HG03108 (cell line): ENCODE data around the gene MPDZ.

Experiments used
- ATAC-seq: cut with Tn5 transposase; IDR thresholded peaks from one replicate; pipeline ENCODE4 v1.9.1; 2021; ENCODE audit warnings: moderate library complexity; ENCODE audit not compliant: unreplicated experiment

The MPDZ gene, protein sequence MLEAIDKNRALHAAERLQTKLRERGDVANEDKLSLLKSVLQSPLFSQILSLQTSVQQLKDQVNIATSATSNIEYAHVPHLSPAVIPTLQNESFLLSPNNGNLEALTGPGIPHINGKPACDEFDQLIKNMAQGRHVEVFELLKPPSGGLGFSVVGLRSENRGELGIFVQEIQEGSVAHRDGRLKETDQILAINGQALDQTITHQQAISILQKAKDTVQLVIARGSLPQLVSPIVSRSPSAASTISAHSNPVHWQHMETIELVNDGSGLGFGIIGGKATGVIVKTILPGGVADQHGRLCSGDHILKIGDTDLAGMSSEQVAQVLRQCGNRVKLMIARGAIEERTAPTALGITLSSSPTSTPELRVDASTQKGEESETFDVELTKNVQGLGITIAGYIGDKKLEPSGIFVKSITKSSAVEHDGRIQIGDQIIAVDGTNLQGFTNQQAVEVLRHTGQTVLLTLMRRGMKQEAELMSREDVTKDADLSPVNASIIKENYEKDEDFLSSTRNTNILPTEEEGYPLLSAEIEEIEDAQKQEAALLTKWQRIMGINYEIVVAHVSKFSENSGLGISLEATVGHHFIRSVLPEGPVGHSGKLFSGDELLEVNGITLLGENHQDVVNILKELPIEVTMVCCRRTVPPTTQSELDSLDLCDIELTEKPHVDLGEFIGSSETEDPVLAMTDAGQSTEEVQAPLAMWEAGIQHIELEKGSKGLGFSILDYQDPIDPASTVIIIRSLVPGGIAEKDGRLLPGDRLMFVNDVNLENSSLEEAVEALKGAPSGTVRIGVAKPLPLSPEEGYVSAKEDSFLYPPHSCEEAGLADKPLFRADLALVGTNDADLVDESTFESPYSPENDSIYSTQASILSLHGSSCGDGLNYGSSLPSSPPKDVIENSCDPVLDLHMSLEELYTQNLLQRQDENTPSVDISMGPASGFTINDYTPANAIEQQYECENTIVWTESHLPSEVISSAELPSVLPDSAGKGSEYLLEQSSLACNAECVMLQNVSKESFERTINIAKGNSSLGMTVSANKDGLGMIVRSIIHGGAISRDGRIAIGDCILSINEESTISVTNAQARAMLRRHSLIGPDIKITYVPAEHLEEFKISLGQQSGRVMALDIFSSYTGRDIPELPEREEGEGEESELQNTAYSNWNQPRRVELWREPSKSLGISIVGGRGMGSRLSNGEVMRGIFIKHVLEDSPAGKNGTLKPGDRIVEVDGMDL (N-terminal part only)

GRCh38 chr9:13279284-13280141, at the start of gene MPDZ:
Gene MPDZ, minus strand, starts transcription at chr9:13279692. Its CDS starts 29,377 bp downstream, at chr9:13250315.
- no peak for ATAC-seq

DNA sequence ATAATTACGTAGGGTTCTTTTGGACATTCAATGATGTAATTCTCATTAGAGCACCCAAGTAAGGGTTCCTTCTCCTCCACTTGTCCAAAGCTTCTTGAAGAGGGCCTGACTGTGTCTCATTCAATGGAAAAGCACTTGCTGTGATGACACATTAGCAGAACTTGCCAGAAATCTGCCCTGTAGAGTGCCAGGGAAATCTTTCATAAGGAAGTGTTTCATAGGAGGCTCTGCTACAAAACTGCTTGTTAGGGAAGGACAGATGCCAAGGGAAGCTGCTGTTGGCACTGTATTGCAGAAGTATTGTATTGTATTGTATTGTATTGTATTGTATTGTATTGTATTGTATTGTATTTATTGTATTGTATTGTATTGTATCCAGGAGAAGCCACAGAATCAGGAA, 45.5 kb upstream of the MPDZ start:
- no peak for ATAC-seq

DNA sequence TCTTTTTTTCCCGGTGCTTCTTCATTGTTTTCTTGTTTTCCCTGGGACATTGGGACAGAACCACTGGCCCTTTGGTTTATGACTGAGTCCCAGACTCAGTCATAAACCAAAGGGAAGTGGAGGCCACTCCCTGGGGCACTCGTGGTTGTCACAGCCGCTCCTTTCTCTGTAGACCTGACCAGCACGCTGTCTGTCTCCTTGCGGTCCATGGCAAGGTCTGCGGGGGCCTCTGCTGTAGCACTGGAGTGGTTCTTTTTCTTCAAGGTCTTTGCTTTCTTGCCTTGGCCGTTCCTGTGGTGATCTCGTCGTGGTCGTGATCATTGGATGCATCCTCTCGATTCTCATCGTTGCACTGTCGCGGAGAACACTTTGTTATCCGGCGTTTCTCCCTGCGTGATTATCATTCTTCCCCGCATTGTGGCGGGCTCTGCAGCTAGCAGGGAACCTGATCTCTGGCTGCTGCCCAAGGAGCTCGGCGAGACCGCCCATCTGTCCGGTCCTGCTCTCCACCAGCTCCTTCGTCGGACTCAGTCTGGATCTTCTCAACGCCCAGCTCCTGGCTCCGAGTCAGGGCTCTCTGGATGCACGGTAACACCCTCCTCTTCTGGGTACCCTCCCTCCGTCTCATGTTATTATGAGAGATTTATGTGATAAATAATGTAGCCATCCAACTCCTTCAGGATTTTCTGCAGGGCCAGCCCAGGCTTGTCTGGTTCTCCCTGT, 43.5 kb upstream of the MPDZ start:
- no peak for ATAC-seq

- ATAC-seq, result no peak
Measured at GRCh38 chr9:13318027-13318426, 38.5 kb upstream of the MPDZ start.

DNA sequence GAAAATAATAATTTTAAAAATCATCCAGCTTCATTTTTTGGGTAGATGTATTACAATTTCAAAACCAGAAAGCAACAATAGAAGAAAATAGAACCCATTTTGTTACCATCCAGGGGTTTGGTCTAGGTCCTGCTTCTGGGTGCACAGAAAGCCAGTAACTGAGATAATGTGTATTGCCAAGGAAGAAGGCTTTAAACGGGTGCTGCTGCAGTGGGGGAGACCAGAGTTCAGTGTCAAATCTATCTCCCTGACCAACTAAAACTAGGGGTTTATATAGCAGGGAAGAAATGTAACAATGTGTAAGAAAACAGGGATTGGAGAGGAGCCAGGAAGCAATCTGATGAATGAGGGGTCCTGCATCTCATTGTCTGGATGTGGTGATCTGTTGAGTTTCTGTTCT, 17.5 kb upstream of the MPDZ start:
- no peak for ATAC-seq

DNA sequence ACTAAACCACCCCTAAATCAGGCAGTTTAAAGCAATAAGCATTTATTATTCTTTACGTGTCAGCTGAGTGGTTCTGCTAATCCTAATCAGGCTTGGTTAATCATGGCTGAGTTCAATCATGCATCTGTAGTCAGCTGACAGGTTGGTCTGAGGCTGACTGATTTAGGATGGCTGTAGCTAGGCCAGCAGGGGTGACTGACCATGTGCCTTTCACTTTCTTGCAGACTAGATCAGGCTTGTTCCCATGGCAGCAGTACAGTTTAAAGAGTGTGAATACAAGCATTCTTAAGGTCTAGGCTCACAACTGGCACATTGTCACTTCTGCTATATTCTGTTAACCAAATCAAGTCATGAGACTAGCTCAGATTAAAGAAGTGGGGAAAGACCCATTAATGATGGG, 16.1 kb upstream of the MPDZ start:
- no peak for ATAC-seq

GRCh38 chr9:13292782-13293181, 13.3 kb upstream of the MPDZ start:
- ATAC-seq, result no peak

DNA sequence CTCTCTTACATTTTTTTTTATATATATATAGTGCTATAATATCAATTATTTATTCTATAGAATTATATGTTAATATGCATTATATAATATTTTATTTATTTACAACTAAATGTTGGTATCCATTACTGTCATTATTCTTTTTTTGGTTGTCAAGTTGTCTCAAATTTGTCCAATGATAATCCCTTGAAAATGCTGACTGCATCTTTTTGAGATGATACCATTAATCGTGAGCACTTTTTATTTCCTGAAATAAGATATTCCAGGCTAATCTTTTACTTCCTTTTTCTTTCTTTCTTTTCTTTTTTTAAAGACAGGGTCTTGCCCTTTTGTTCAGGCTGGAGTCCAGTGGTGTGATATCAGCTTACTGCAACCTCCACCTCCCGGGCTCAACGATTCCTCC, 12.7 kb upstream of the MPDZ start:
- ATAC-seq, result no peak

GRCh38 chr9:13291718-13292117, 12.2 kb upstream of the MPDZ start:
- ATAC-seq, result no peak

GRCh38 chr9:13284011-13284410, 4.5 kb upstream of the MPDZ start:
- ATAC-seq, result no peak

DNA sequence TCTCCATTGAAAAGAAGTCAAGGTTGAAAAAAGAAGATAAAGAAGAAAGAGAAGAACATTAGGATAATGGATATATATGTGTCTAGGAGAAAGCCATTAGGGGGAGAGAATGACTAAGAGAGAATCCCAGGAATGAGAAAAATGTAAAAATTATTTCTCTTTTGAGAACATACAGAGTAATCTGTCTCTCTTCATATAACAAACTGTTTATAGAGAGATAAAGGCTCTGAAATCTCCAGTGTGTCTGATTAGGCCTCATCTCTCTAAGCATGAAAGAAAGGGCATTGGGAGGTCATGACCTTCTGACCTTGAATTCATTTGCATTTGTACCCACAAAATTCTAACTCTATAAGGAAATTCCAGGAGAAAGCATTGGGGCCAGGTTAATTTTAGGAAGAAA, 3.5 kb upstream of the MPDZ start:
- no peak for ATAC-seq

- ATAC-seq, result no peak
Measured at GRCh38 chr9:13281356-13282016, 2.0 kb upstream of the MPDZ start.

DNA sequence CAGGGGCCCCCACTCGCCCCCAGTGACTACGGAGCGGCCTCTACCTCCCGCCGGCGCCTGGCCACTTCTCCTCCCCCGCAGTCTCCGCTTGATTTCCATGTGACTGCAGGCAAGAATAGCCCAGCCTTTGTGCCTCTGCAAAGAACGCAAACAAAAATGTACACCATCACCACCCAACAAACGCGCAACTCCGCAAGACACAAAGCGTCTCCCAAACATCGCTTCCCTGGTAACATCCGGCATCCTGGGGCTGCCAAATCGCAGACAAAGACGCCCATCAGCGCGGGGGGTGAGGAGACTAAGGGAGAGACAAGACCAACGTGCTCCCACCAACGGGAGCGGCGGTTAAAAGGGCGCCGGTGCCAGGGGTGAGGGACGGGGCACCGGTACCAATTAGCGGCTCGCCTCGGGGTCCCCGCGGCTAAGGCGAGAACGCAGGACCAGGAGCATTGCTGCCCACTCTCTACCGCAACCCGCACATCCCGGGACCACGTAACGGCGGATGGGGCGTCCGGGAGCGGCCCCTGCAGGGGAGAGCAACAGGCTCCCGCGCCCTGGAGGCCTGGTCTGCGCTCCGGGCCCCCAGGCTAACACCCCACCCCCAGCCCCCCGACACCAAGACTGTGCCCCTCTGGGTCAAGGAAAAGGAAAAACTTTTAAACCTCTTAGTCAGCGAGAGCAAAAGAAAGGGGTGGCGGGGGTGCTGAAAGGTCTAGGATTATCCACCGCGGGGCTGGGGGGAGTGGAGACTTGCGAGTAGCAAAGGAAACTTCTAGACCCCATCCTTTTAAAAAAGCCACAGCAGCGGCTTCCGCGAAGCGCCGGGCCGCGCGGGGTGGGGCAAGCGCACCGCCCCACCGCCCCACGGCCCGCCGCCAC, 885 bp downstream of the MPDZ start:
- ATAC-seq, result no peak

- ATAC-seq, result no peak
Measured at GRCh38 chr9:13278023-13278367, 1.5 kb downstream of the MPDZ start.

- no peak for ATAC-seq
Measured at GRCh38 chr9:13274886-13275641, 4.4 kb downstream of the MPDZ start.

DNA sequence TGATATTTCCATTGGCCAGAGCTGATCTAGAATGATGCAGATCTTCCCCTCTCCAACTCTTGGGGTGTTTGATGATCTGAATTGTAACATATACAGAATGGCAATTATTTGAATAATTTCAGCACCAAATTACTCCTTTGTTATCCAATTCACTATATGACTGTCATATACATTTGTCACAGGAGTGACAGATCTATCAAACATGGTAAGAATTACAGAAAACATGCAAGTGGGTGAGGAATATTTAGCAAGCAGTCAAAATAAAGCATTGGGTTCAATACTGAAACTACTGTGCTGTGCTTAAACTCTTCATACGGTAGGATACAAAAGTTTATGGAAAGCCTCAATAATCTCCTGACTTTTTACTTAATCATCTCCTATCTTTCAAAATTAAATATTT, 8.8 kb downstream of the MPDZ start:
- ATAC-seq, result no peak

DNA sequence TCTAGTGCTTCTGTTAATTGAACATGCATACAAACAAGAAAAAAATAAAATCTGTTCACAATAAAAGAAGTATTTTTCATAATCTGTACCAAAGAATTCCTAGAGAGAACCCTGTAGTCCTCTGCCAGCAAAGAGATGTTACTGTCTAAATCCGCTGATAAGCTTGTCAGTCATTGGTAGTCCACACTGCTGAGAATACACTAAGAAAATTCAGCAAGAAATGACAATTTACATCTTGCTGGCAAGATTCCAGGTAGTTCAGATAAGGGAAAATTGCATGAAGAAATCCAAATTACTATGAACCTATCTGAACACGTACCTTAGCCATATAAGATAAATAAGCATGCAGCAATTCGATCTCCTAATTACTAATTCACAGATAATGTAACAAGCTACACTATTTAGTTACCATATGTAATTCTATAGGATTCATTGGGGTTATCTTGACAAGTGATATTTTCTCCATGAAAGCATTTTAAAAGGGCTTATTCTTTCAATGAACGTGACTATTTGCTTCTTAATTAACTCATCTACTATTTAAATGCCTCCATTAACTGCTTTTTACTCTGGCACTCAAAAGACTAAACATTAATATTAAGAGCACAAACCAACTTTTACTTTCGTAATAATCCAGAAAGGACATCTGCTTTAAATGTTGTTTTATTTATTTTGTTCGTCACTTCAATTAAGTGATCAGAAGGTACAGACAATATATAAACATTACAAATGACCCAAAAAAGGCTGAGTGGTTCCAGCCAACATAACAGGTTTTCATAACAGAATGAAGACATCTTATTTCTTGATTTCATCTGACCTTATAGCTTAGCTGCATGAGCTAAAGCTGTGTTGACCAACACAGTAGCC, 9.7 kb downstream of the MPDZ start:
- no peak for ATAC-seq
